Stimulated activated CD4-positive, alpha-beta T cell treated with anti-CD3 and anti-CD28 coated beads, Interleukin-4, amount 100 ng/mL, for 48 hours (primary cell): ENCODE measurements around the gene PRKCZ.

ENCODE experiments used
- DNase-seq, 2 donors: peaks; one replicate each; pipeline ENCODE4 v3.0.0-alpha.2; 2020; ENCODE audit warnings: low read depth in 2 of 2

Gene PRKCZ

DNA sequence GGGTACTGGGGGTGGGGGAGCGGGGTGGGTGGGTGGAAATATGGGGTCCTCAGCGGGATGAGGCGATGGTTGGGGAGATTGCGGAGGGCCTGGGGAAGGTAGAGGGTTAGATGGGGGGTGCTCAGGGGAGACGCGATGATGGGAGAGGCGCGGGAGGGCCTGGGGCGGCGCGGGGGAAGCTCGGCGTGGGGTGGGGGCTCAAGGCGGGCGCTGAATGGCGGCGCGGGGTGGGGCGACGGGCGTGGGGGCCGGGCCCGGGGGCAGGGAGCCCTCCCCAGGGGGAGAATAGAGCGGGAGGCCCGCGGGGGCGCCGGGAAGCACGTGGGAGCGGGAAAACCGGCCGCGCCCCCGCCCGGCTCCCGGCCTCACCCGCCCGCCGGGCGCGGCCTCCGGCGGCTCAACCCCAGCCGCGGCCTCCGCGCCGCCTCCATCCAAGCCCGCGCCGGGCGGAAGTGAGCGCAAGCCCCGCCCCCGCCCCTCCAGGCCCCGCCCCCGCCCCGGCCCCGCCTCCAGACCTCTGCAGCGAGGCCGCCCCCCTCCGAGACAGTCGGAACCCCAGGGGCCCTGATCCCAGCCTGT lies 144.2 kb downstream of the PRKCZ start, which contains the start of gene FAAP20:
FAAP20 (minus strand) TSS at position 454 of the 579 bp plus-strand sequence; CDS start at position 431, 23 bp downstream.
- DNase-seq: peak; percentile 60 to 63

DNA sequence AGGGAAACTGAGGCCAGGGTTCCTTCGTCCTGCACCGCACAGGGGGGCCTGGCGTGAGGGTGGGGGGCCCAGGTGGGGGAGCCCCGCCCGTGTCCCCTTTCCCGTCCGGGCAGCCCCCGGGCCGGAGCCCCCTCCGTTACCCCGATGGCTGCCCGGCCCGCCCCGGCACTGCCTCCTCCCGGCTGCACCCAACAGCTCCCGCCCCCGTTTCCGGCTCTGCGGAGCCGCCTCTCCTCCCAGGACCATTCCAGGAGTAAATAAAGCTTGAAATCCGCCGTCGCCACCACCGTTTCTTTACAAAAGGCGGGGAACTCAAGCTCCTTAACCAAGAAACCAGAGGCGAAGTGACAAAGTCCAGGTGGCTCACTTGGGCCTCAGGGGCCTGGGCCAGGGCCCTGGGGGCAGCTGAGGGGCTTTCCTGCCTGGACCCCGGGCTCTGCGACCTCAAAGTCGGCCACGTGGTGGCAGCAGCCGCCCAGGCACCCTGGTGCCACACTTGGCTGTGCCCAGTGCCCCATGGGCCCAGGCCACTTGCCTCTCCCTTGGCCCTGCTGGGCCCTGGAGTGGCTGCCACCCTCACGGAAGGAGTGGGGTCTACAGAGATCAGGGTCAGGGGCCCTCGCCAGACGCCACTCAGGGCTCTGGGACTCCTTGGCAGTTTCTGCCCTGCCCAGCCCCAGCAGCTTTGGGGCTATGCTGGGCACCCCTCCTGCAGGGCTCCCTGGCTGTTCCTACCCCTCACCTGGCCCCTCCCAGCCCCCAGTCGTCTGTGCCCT lies 144.9 kb downstream of the PRKCZ start:
- DNase-seq: peak; percentile 83

DNA sequence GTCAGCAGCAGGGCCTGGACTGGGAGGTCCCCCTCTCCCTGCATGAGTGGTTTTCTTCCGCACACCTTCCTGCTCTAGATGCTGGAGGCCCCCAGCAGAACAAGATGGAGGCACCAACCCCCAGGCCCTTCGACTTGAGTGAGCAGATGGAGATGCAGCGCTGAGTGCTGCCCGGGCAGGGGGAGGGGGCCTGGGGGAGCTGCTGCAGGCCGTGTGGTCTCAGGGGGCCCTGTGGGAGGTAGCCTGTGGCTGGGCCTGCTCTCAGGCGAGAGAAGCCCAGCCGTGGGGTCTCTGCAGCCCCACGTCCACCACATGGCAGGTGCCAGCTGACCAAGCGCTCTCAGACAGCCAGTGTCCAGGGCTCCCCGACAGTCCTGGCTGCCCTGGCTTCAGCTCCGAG lies 145.6 kb downstream of the PRKCZ start:
- no peak for DNase-seq

DNA sequence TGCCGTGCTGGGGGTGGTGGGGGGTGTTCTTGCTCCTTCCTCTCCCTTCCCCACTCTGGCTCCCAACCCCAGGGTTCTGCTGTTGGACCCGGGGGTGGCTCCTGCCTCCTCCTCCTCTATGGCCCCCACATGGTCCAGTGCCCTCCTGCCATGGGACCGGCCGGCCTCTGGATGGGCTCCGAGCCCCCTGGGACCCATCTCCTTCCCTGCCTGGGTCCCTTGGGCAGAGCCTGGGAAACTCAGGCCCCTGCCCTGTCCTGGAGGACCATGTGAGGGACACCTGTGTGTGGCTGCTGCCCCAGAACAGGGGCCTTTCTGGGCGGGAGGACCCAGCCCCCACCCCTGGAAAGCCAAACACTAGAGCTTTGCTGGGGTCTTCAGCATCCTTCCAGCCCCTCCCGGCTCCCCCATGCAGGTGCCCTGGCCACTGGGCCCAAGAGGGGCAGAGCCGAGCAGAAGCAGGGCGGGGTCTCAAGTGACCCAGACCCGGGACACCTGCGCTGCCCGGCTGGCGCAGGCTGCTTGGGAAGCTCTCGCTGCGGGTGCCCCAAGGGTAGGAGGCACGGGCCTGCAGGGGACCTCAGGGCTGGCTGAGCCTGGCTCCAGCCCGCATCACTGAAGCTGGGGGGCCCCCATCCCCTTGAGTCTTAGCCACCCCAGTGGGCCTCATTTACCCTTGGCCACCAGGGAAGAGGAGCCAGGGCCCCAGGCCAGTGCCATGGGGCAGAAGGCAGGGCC lies 146.9 kb downstream of the PRKCZ start:
- no peak for DNase-seq

DNA sequence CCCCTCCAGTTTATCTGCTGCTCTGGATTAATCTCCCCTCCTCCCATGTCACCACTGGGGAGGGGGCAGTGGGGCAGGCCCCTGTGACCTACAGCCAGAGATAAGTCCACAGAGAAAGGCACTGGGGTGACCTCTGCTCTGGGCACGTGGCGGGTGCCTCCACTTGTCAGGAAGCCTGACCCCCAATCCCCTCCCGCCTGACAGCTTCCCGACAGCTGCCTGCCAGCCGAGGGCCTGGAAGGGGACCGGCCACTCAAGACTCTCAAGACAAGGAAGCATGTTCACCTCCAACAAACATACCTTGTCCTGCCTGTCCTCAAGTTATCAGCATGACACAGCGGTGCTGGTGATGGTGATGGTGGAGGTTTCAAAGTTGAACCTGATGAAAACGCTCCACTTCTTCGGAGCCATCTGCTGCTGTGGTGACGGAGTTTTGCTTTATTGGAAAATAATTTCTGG lies 147.5 kb downstream of the PRKCZ start:
- DNase-seq: no peak

DNA sequence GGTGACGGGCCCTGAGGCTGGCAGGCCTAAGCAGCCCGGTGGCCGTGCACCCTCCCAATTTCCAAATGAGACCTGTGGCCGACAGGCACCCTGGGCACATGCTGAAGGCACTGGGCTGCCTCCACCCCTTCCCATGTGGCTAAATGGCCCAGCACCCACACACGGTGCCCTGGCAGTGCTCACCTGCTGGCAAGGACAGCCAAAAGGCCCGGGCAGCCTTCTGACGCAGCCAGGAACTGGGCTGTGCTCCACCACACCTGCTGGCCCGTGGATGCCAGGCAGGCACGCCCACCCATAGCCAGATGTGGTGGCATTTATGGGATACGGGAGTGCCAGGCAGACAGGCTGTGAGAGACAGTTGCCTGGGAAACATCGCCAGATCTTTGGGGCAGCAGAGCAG lies 148.4 kb downstream of the PRKCZ start:
- DNase-seq: no peak

DNA sequence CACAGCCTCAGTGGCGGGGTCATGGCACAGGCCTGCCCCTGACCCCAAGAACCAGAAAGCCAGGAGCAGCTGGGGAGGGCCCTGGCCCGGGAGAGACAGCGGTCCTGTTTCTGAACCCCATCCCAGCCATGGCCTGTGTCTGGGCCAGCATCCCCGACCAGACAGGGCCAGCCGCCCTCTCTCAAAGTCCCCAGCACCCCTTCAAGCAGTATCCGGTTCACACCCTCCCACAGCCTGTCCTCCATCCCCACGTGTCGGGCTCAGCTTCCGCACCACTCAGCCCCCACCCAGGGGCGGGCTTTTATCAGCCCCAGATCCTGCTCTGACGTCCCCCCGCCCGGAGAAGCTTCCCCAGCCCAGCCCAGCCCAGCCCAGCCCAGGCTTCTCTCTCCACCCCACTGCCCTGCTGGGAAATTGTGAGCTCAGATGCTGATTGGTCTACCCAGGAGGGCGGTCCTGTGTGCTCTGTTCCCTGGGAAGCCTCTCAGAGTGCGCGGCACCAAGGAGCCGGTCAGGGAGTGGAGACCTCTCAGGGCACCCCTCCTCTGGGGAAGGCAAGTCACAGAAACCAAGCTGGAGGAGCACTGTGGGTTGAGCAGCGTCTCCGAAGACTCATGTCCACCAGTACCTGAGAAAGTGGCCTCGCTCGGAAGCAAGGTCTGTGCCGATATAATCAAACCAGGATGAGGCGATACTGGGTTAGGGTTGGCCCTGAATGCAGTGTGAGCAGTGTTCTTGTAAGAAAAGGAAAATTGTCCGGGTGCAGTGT lies 149.0 kb downstream of the PRKCZ start:
- peak; percentile 69 to 83 for DNase-seq

DNA sequence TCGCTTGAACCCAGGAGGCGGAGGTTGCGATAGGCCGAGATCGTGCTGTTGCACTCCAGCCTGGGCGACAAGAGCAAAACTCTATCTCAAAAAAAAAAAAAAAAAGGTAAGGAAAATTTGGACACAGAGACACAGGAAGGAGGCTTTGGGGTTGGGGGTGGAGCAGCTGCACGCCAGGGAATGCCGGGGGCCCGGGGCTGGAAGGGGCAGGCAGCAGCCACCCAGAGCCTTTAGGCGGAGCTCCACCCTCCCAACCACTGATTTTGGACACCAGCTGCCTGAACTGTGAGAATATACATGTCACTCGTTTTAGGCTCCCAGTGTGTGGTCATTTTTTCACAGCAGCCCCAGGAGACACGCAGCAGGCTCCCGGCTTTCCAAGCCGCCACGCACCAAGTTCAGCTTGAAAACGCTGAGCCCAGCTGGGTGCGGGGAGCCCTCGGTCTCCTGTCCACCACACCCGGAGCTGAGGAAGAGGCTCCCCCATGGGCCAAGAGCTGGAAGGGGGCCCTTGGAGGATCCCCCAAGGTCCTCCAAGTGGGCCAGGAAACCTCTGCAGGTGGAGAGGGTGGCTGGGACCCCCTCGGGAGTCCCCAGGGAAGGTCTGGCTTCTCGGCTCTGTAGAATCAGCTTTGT lies 150.2 kb downstream of the PRKCZ start:
- no peak for DNase-seq

DNA sequence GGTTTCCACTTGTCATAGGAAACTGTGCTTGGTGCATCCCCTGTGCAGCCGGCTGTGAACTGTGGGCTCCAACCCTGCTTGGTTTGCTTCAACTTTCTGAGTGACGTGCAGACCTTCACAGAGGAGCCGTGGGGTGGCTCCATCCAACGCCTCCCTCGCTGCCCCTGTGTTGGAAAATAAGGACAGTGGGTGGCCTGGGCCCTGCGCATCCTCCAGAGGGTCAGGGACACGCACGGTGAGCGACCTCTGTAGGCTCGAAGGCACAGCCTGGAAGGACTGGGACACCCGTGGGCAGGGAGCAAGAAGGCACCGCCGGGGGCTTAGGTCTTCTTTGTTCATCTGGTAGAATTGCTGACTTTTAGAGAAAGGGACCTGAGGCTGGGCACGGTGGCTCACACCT lies 150.9 kb downstream of the PRKCZ start:
- DNase-seq: no peak

DNA sequence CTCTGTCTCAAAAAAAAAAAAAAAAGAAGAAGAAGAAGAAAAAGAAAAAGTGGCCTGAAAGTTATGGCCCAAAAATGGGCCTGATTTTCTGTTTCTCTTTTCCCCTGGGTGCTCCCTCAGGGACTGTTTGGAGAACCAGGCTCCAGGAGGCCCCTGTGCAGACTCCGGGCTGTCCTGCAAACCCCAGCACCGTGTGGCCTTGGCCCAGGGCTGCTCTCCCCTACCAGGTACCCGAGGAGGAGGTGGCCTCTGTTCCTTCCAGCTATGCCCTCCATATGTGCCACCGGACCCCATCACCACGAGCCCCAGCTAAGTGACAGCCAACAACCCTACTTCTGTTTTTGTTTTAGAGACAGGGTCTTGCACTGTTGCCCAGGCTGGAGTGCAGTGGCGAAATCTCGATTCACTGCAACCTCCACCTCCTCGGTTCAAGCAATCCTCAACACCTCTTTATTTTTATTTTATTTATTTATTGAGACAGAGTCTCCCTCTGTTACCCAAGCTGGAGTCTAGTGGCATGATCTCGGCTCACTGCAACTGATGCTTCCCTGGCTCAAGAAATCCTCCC lies 151.9 kb downstream of the PRKCZ start:
- DNase-seq: no peak

DNA sequence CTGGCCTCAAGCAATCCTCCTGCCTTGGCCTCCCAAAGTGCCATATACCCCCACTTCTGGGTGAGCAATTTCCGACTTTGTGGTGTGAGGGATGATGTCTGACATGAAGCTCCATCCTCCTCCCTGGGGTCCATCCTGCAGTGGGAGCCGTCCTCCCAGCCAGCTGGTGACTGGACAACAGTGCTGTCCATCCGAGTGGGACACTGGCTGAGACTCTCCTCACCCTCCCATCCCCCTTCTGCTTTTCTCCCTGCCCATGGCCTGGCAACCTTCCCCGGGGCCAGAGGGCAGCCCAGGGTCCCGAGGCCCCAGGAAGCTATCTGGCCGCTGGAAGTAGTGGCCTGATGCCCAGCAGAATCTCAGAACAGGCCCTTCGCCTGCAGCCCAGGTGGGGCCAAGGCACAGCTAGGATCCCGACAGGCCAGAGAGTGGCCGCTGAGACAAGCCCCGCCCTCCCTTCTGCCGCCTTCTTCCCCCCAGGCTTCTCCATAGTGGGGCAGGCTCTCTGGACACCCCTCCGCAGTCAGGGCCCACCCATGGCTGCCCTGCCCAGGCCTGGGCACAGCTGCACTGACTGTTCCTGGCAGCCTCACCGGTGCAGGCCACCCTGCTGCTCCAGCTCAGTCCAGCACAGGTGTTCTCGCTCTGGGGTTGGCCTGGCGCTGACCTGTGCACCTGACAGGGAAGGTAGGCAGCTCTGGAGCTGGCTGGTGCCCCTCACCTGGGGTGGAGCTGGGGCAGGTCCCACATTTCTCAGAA lies 152.8 kb downstream of the PRKCZ start:
- no peak for DNase-seq

DNA sequence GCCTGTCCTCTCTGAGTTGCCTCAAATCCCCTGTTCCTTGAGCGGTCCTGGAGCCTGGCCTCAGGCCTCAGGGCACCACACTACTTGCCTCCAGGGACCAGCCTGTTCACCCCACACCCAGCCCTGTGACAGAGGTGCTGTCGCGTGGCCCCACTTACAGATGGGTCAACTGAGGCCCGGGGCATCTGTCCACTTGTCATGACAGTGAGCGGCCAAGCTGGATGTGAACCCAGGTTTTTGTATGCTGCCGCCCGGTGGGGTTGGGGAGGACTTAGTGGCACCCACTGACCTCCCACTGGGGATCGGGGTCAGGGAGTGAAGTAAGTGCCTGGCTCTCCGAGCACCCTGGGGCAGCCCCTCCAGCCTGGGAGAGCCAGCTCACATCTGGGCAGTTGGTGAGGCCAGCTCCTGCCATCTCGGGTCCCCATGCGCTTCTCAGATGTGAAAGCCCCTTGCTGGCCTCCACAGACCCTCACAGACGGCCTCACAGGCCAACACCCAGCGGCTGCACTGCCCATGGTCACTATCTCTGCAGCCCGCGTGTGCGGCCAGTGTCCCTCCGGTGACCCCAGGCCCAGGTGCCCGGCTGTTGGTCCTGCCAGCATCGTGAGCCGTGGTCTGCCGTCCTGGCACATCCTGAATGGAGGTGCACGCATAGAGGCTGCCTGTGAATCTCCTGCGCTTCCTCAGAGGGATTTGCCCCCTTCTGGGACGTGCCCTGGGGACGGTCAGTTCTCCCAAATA lies 153.6 kb downstream of the PRKCZ start:
- DNase-seq: no peak

DNA sequence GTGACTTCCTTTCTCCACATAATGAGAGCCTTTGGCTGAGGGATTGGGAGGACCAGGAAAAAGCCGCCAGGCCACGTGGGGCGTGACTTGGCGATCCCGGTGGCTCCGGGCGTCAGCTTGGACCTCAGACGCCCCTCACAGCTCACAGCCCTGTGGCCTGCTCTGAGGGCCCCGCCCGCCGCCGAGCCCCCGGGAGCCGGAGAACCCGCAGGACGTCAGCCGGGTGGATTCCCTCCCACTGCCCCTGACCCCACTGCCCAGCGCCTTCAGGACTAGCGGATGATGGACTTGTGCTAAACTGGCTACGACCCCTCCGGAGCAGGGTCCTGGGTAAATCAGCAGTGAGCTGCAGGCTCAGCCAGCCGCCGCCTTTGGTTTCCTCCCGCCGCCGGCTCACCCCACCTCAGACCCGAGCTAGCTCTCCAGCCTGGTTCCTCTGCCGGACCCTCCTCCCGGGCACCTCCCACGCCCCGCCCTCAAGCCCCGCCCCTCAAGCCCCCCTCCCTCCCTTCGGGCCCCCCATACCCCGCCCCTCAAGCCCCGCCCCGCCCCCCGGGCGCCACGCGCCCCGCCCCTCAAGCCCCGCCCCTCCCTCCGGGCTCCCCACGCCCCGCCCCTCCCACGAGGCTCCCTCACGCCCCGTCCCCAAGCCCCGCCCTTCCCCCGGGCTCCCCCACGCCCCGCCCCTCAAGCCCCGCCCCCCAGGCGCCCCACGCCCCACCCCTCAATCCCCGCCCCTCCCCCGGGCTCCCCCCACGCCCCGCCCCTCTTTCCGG lies 154.4 kb downstream of the PRKCZ start:
- DNase-seq: peak in 1 of 2 donors; percentile 92

DNA sequence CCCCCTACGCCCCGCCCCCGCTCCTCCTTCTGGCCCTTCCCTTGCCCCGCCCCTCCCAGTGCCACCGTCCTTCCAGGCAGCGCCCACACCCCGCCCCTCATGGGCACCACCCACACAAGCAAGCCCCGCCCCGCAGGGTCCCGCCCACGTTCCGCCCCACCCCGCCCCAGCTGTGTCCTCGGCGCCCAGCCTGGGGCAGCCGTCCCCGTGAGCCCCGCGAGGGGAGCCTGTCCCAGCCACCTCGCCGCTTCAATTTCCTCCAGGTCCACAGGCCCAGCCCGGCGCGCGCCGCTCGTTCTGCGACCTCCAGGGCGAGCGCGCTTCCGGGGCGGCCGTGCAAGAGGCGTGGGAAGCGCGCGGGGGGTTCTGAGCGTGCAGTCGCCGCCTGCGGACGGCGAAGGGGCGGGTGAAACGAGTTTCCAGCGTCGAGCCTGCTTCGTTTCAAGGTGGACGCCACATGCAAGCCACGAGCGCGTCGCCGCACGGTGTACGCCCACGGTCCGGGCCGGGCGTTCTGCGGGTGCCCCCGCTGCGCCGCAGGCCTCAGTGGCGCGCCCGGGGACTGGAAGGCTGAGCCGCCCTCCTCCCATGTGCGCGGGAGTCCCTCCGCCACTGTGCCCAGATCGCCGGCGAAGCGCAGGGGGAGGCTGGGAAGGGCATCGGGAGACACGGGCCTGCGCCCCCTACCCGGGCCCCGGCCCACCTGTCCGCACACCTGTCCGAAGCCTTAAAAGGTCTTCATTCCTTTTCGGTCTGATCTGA lies 155.2 kb downstream of the PRKCZ start:
- DNase-seq: peak in 1 of 2 donors; percentile 88

DNA sequence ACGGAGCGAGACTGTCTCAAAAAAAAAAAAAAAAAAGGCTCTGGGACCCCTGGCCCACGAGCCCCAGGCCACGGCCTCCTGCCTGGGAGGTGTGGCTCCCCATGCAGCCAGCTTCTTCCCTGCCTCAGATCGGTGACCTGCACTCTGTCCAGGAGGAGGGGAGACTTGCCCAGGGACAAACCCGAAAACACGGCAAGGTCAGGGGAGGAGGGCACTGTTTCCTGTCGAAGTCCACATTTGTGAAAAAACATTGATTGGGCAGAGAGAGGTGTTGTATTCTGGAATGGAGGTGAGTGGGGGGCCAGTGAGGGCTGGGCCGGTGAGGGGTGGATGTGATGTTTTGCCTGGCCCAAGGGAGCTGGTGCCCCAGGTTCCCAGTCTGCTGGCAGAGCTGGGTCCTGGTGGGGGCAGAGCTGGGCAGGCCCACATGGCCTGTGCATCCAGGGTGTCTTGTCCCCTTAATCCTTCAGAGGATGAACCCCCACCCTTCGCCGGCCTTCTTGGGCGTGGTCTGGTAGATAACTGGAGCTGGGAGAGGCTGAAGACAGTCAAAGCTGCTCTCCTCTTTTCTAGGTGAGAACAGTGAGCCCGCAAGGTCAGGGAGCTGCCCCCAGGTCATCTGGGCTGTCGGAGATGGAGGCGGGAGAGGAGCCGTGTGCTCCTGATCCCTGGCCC lies 156.7 kb downstream of the PRKCZ start:
- DNase-seq: no peak

DNA sequence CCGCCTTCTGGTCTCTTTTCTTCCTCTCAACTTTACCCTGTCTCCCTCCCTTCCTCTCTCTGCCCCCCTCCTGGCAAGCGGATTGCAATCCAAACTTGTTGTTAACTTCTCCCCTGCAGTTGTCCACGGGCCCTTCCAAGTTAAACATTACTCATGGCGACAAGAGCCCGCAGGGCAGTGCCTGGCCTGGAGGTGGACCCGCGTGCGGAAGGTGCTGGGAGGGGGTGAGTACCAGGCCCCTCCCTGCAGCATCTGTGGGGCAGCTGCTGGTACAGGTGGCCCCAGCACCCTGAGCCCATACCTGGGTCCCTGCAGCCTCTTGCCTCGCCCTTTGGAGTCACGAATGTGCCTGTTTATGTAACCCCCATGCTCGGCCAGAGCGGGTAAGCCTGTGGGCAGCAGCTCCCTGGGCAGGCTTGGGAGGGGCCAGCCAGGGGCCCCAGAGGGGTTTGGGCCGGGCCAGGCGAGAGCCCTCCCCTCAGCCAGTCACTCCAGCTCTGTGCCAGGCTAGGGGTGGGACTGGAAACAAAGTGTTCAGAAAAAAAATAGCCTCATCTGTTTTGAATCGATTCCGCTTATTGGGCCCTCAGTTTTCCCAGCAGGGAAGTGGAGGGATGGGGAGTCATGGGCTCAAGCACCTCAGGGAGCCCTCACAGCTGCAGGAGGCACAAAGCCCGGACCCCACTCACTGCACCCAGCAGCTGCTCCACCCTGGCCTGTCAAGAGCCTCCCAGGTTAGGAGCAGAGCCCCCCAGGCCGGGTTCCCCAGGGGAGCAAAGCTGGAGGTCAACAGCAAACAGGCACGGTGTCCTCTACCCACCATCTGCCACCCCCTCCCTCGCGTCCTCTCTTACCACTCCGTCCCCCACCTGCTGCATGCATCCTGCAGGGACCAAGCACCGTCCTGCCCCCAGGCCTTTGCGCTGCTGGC lies 158.4 kb downstream of the PRKCZ start:
- DNase-seq: no peak
